ENCODE data around the gene RHOC.

Gene RHOC

GRCh38 chr1:112678605-112679004 is 28.3 kb downstream of the RHOC start:
- H3K27ac Mint-ChIP-seq, result no peak overlapping the region
- TF ChIP-seq CTCF (IDR thresholded peaks at IDR 0.05), result no peak
- DNase-seq, result no peak
- no peaks in the 10 kb centered on the region for H3K27me3 Mint-ChIP-seq (ENCODE audit: low read depth, poor library complexity)
- H3K36me3 Mint-ChIP-seq (ENCODE audit: low read depth), result peaks cover 53% of the 10 kb centered on the region
- peaks cover 13% of the 10 kb centered on the region for H3K9me3 Mint-ChIP-seq
- no peak overlapping the region for H3K4me3 Mint-ChIP-seq
- peaks cover 33% of the 10 kb centered on the region for H3K4me1 Mint-ChIP-seq

- Mint-ChIP-seq H3K4me1 (peaks cover 42% of the 10 kb centered on the region), H3K36me3 (ENCODE audit: low read depth) (peaks cover 44% of the 10 kb centered on the region), H3K27me3 (ENCODE audit: low read depth, poor library complexity) (no peaks in the 10 kb centered on the region), H3K27ac (no peak overlapping the region), H3K4me3 (no peak overlapping the region), H3K9me3 (peaks cover 13% of the 10 kb centered on the region)
- no peak for TF ChIP-seq CTCF (IDR thresholded peaks at IDR 0.05)
- DNase-seq, result no peak
These were observed 29.4 kb downstream of the RHOC start for GRCh38 chr1:112677501-112677900.

GRCh38 chr1:112676543-112676942 is 30.4 kb downstream of the RHOC start:
- TF ChIP-seq CTCF (IDR thresholded peaks at IDR 0.05), result no peak
- peak overlapping the region; percentile 85 for H3K4me3 Mint-ChIP-seq
- peaks cover 45% of the 10 kb centered on the region for H3K36me3 Mint-ChIP-seq (ENCODE audit: low read depth)
- no peaks in the 10 kb centered on the region for H3K27me3 Mint-ChIP-seq (ENCODE audit: low read depth, poor library complexity)
- H3K27ac Mint-ChIP-seq, result no peak overlapping the region
- H3K4me1 Mint-ChIP-seq, result peaks cover 42% of the 10 kb centered on the region
- peaks cover 11% of the 10 kb centered on the region for H3K9me3 Mint-ChIP-seq
- DNase-seq, result no peak

- H3K27ac Mint-ChIP-seq, result no peak overlapping the region
- peaks cover 42% of the 10 kb centered on the region for H3K4me1 Mint-ChIP-seq
- peaks cover 45% of the 10 kb centered on the region for H3K36me3 Mint-ChIP-seq (ENCODE audit: low read depth)
- H3K9me3 Mint-ChIP-seq, result peaks cover 7% of the 10 kb centered on the region
- DNase-seq, result no peak
- no peak for TF ChIP-seq CTCF (IDR thresholded peaks at IDR 0.05)
- no peaks in the 10 kb centered on the region for H3K27me3 Mint-ChIP-seq (ENCODE audit: low read depth, poor library complexity)
- H3K4me3 Mint-ChIP-seq, result peak overlapping the region; percentile 85
These were observed 31.1 kb downstream of the RHOC start for GRCh38 chr1:112675728-112676381.

GRCh38 chr1:112674986-112675727 is 31.8 kb downstream of the RHOC start:
- Mint-ChIP-seq H3K4me1 (peaks cover 42% of the 10 kb centered on the region), H3K27me3 (ENCODE audit: low read depth, poor library complexity) (no peaks in the 10 kb centered on the region), H3K27ac (peak overlapping the region; percentile 97), H3K4me3 (peak overlapping the region; percentile 96), H3K36me3 (ENCODE audit: low read depth) (peaks cover 47% of the 10 kb centered on the region), H3K9me3 (peaks cover 4% of the 10 kb centered on the region)
- peak; percentile 84 for DNase-seq
- no peak for TF ChIP-seq CTCF (IDR thresholded peaks at IDR 0.05)

Measured in nephron progenitor cell (in vitro differentiated cells).